Subcutaneous abdominal adipose tissue (tissue), 5 donors: ENCODE measurements around the gene FXYD2.
"Not testable (repeated sequence)": the region's sequence is repeated elsewhere in the genome, so short reads cannot be mapped to it uniquely, and the experiment has no call there.

Source experiments
- H3K27ac ChIP-seq: one replicate; pipeline ENCODE4 v1.7.0; 2013; ENCODE audit warnings: low read depth, mild to moderate bottlenecking, inconsistent platforms, low read length, moderate library complexity
- H3K27me3 ChIP-seq, 5 donors: one replicate each; pipeline ENCODE4 v1.7.0; 2013; ENCODE audit warnings: low read length in 5 of 5, inconsistent platforms in 1 of 5; ENCODE audit not compliant: control insufficient read depth in 5 of 5, insufficient read depth in 4 of 5
- H3K36me3 ChIP-seq, 5 donors: one replicate each; pipeline ENCODE4 v1.7.0; 2013; ENCODE audit warnings: low read length in 5 of 5; ENCODE audit not compliant: control insufficient read depth in 5 of 5, insufficient read depth in 5 of 5
- H3K4me1 ChIP-seq, 5 donors: one replicate each; pipeline ENCODE4 v1.7.0; 2013; ENCODE audit warnings: low read length in 5 of 5, mild to moderate bottlenecking in 3 of 5, moderate library complexity in 1 of 5; ENCODE audit not compliant: control insufficient read depth in 5 of 5, insufficient read depth in 5 of 5
- H3K4me3 ChIP-seq, 5 donors: one replicate each; pipeline ENCODE4 v1.7.0; 2013; ENCODE audit warnings: low read length in 5 of 5, low read depth in 1 of 5
- H3K9ac ChIP-seq, 5 donors: one replicate each; pipeline ENCODE4 v1.7.0; 2013; ENCODE audit warnings: low read length in 5 of 5, mild to moderate bottlenecking in 4 of 5, moderate library complexity in 3 of 5
- H3K9me3 ChIP-seq, 5 donors: one replicate each; pipeline ENCODE4 v1.7.0; 2013; ENCODE audit warnings: low read length in 5 of 5; ENCODE audit not compliant: control insufficient read depth in 5 of 5
- donor health status: healthy.
- donor health status: healthy.
- donor health status: healthy.
- donor health status: healthy.
- donor health status: healthy.

Gene FXYD2

DNA sequence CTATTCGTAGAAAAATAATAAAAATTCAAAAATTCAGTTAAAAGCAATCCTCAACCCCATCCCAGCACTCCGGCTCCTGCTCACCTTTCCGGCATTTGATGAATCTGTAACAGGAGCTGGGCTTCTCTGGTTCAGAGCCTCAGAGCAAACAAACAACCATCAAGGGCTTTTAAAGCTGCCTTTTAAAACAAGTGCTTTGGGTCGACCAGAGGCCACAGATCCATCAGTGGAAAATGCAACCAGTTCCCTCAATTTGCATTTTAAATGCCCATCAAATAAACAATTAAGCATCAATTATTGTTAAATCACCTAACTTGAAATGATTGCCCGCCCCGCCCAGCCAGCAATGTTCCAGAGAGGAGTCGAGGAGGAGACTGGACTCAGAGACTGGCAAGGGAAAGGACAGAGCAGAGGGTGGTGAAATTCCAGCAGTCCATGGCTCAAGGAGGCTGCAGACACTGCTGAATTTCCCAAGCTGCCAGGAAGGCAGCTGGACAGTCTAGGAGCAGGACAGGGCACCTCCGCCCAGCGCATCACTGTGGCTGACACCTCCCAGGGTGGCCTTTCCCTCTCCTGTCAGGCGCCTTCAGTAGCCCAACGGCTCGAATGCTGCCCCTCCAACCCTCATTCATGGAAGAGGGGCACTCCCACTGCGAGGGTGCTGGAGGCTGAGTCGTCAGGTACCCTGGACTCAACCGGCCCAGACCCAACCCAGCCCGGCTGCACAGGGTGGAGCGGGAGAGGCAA is 44.4 kb upstream of the FXYD2 start:
- Histone ChIP-seq H3K4me1 (peaks cover 0 to 28% (median 9%) of the 10 kb centered on the region in 5 donors), H3K27ac (no peak overlapping the region), H3K4me3 (no peak overlapping the region), H3K9me3 (no peaks in the 10 kb centered on the region), H3K27me3 (peaks cover 2 to 20% (median 14%) of the 10 kb centered on the region in 5 donors), H3K9ac (no peak overlapping the region), H3K36me3 (peaks cover 0 to 2% (median 0%) of the 10 kb centered on the region in 5 donors)

DNA sequence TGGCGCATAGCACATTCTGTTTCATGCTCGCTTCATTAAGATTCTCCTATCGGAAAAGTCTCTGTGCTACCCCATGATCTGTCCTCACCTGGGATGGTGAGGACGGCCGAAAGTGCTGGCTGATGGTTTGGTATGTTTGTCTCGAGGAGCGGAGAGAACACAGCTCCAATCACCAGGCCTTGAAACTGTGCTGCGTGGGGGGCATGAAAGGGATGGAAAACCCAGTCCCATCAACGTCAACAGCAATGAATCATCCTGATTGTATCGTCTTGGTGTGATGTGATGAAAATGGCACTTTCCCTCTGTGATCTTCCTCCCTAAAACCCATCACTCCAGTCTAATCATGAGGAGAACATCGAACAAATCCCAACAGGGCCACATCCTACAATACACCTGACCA is 43.5 kb upstream of the FXYD2 start:
- no peak overlapping the region for H3K27ac ChIP-seq
- H3K36me3 ChIP-seq: peaks cover 0 to 2% (median 0%) of the 10 kb centered on the region in 5 donors

DNA sequence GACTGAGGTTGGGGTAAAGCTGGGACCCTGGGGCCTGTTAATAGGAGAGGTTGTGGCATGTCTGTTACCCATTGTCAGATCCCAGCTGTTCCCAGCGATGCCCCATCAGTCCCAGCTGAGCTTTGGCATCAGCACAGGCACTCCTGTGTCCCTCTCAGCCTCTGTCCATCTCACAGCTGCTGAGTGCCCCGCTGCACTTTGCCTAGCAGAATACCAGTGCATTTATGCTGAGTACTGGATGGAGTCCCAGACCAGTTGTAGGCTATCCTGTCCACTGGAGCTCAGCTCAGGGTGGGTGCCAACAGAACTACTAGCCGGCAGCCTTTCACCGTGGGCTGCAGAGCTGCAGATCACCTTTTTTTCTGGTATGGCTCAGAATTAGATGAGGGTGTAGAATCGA is 42.0 kb upstream of the FXYD2 start:
- H3K27me3 ChIP-seq: peaks cover 0 to 7% (median 0%) of the 10 kb centered on the region in 5 donors
- no peak overlapping the region for H3K27ac ChIP-seq
- peaks cover 3 to 27% (median 12%) of the 10 kb centered on the region in 5 donors for H3K4me1 ChIP-seq
- no peak overlapping the region for H3K9ac ChIP-seq
- no peak overlapping the region for H3K4me3 ChIP-seq
- no peaks in the 10 kb centered on the region for H3K9me3 ChIP-seq
- peaks cover 0 to 2% (median 0%) of the 10 kb centered on the region in 5 donors for H3K36me3 ChIP-seq

More for the DNA sequence above, 43.5 kb upstream of the FXYD2 start:
- peaks cover 0 to 19% (median 2%) of the 10 kb centered on the region in 5 donors for H3K4me1 ChIP-seq
- no peak overlapping the region for H3K9ac ChIP-seq
- H3K27me3 ChIP-seq: peaks cover 0 to 15% (median 9%) of the 10 kb centered on the region in 5 donors
- H3K9me3 ChIP-seq: no peaks in the 10 kb centered on the region
- H3K4me3 ChIP-seq: no peak overlapping the region

DNA sequence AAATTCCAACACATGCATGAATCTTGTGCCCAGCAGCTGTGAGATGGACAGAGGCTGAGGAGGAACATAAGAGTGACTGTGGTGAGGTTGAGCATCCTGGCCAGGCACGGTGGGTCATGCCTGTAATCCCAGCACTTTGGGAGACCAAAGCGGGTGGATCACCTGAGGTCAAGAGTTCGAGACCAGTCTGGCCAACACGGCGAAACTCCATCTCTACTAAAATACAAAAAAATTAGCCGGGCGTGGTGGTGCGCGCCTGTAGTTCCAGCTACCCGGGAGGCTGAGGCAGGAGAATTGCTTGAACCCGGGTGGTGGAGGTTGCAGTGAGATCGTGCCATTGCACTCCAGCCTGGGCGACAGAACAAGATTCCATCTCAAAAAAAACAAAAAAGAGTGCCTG is 41.0 kb upstream of the FXYD2 start:
- H3K27ac ChIP-seq: not testable (repeated sequence)
- H3K4me1 ChIP-seq: peaks cover 4 to 33% (median 12%) of the 10 kb centered on the region in 5 donors

DNA sequence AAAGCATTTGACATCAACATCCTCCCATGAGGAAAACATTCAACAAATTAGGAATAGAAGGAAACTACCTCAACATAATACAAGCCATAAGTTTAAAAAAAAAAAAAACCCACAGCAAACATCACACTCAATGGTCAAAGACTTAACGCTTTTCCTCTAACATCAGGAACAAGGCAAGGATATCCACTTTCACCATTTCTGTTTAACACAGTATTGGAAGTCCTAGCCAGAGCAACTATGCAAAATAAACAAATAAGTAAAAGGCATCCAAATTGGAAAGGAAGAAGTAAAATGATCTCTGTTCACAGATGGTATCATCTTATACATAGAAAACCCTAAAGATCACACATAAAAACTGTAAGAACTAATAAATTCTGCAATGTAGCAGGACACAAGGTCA is 38.8 kb upstream of the FXYD2 start:
- Histone ChIP-seq H3K4me1 (peaks cover 4 to 28% (median 11%) of the 10 kb centered on the region in 5 donors), H3K27ac (no peak overlapping the region), H3K9me3 (no peaks in the 10 kb centered on the region)

More for the DNA sequence above, 41.0 kb upstream of the FXYD2 start:
- not testable (repeated sequence) for H3K9me3 ChIP-seq, H3K9ac ChIP-seq, H3K36me3 ChIP-seq, H3K4me3 ChIP-seq
- H3K27me3 ChIP-seq: peaks cover 0 to 13% (median 0%) of the 10 kb centered on the region in 5 donors

DNA sequence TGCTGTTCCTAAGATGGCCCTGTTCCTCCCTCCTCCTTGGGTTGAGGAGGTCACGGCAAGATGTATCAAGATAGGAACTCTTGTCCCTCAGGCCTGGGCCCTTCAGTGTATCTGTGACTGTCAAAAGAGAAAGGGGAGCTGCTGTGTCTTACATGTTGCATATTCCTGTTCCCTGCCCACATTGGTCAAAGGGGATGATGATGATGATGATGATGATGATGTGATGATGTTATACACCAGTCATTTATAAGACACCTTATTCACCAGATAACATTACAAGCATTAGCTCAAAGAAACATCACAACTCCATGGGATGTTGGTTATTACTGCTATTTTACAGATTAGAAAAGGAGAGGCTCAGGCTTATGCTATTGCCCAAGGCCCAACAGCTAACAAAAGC is 38.2 kb upstream of the FXYD2 start:
- Histone ChIP-seq H3K27me3 (peaks cover 0 to 9% (median 0%) of the 10 kb centered on the region in 5 donors), H3K27ac (peak overlapping the region; percentile 30), H3K4me1 (peaks cover 4 to 31% (median 11%) of the 10 kb centered on the region in 5 donors), H3K4me3 (no peak overlapping the region), H3K9ac (no peak overlapping the region), H3K9me3 (no peaks in the 10 kb centered on the region), H3K36me3 (peaks cover 0 to 2% (median 0%) of the 10 kb centered on the region in 5 donors)

More for the DNA sequence above, 38.8 kb upstream of the FXYD2 start:
- Histone ChIP-seq H3K27me3 (peaks cover 0 to 13% (median 0%) of the 10 kb centered on the region in 5 donors), H3K9ac (no peak overlapping the region), H3K4me3 (no peak overlapping the region), H3K36me3 (peaks cover 0 to 2% (median 0%) of the 10 kb centered on the region in 5 donors)

DNA sequence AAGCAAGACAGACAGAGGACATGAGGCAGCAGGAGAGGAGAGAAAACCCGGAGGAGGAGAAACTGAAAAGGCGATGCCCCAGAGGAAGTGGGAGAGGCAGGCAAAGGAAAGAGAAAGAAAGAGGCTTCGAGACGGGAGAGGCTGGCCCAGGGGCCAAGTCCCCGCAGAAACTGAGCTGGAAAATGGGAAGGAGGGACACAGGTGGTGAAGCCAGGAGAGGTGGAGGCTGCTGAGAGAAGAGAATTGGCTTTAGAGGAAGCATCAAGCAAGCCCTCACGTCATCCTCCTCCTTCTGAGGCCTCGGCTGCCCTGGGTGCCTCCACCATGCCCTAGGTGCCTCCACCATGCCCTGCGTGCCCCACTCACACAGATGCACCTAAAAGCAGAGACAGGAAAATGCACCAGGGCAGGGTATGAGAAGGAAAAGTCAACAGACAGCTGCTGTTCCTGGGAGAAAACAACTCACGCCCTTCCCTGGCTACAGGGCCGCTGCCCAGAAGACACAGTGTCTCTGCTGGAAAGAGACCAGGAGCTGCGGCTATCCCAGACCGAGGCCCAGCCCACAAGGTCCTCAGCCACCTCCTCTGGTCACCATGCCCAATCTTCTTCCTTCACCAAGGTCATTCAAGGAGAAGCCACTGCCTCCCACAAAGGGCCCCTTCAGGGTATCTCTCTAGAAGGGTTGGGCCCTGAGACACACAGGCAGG is 37.6 kb upstream of the FXYD2 start:
- H3K9ac ChIP-seq: peak overlapping the region in 3 of 5 donors; percentile 26 to 48 (median 40)
- H3K9me3 ChIP-seq: no peaks in the 10 kb centered on the region
- H3K36me3 ChIP-seq: peaks cover 0 to 2% (median 0%) of the 10 kb centered on the region in 5 donors
- peaks cover 0 to 9% (median 0%) of the 10 kb centered on the region in 5 donors for H3K27me3 ChIP-seq
- H3K4me3 ChIP-seq: peak overlapping the region in 4 of 5 donors; percentile 1 to 22 (median 7)
- peak overlapping the region; percentile 30 for H3K27ac ChIP-seq
- H3K4me1 ChIP-seq: peaks cover 4 to 31% (median 11%) of the 10 kb centered on the region in 5 donors

DNA sequence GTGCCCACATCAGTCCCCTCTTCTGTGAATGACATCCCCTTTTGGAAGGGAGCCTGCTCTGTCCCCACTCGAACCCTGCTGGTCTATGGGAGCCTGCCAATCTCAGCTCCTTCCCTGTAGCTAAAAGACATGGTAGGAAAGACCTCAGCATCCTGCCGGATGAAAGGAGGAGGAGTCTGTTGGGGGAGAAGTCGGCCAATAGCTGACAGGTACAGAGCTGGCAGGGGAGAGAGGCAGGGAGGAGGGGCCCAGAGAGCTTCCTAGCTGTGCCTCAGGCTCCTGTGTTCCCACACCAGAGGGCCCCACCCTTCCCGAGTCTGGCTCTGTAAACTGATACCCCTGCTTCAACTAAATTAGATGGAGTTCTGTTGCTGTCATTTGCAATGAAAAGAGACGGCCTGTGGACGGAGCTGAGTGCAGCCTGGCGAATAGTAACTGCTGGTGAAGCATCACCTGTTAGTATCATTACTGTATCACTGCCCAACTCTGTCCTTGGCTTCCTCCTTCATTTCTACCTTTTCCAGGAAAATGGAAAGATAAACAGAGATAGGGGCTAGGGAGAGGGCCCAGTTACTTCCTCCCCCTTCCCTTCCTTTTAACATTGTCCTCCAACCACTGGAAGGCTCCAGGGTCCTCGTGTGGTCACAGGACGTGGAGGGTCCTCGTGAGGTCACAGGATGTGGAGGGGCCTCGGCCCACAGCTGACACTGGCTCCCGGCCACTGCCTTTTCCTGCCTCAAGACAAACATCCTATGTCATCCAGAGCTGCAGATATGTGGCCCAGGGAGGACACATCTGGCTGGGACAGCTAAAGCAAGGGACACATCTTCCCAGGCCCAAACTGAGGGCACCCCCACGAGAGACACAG is 36.8 kb upstream of the FXYD2 start:
- Histone ChIP-seq H3K9me3 (no peaks in the 10 kb centered on the region), H3K4me3 (peak overlapping the region in 4 of 5 donors; percentile 1 to 22 (median 7)), H3K27ac (peak overlapping the region; percentile 30), H3K27me3 (peaks cover 0 to 9% (median 0%) of the 10 kb centered on the region in 5 donors), H3K4me1 (peaks cover 4 to 31% (median 15%) of the 10 kb centered on the region in 5 donors), H3K9ac (peak overlapping the region in 2 of 5 donors; percentile 26 to 40), H3K36me3 (peaks cover 0 to 2% (median 0%) of the 10 kb centered on the region in 5 donors)

DNA sequence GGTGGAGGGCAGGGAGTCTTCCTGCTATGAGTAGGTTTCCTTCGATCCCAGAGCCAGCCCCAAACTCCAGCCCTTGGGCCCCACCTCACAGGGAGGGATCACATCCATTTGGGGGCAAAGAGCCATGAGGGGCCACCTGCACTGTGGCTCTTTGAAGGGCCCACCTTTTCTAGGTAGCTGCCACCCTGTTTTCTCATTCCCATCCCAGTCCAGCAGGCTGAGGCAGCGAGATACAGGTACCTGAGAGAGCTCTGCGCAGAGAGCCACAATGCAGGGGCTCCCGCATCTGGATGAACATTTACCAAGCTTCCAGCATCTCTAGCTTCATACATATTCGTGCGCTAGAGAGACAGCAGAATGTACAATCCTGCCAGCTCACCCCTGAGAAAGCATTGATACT is 35.6 kb upstream of the FXYD2 start:
- Histone ChIP-seq H3K36me3 (no peaks in the 10 kb centered on the region), H3K27ac (no peak overlapping the region), H3K4me3 (no peak overlapping the region), H3K4me1 (peaks cover 4 to 31% (median 15%) of the 10 kb centered on the region in 5 donors), H3K9ac (no peak overlapping the region), H3K9me3 (no peaks in the 10 kb centered on the region), H3K27me3 (peaks cover 0 to 9% (median 2%) of the 10 kb centered on the region in 5 donors)
